ENCODE results near the gene BPIFB6.

BPIFB6 gene

GRCh38 chr20:33063271-33063670 lies 31.8 kb downstream of the BPIFB6 start:
- DNase-seq (ENCODE audit: low read depth): no peak
- H3K4me3 ChIP-seq (ENCODE audit: control insufficient read depth, low read depth, low read length): no peak overlapping the region
- TF ChIP-seq CTCF (IDR thresholded peaks at IDR 0.05; ENCODE audit: control insufficient read depth, insufficient read depth, low read depth, low read length, missing control alignments): no peak

GRCh38 chr20:33064572-33065287 lies 33.3 kb downstream of the BPIFB6 start:
- H3K4me3 ChIP-seq (ENCODE audit: control insufficient read depth, low read depth, low read length): no peak overlapping the region
- DNase-seq (ENCODE audit: low read depth): no peak
- TF ChIP-seq CTCF (IDR thresholded peaks at IDR 0.05; ENCODE audit: control insufficient read depth, insufficient read depth, low read depth, low read length, missing control alignments): no peak

GRCh38 chr20:33065785-33066184 lies 34.3 kb downstream of the BPIFB6 start:
- no peak for TF ChIP-seq CTCF (IDR thresholded peaks at IDR 0.05; ENCODE audit: control insufficient read depth, insufficient read depth, low read depth, low read length, missing control alignments)
- DNase-seq (ENCODE audit: low read depth): no peak
- H3K4me3 ChIP-seq (ENCODE audit: control insufficient read depth, low read depth, low read length): no peak overlapping the region

- no peak for DNase-seq (ENCODE audit: low read depth)
- H3K4me3 ChIP-seq (ENCODE audit: control insufficient read depth, low read depth, low read length): no peak overlapping the region
- TF ChIP-seq CTCF (IDR thresholded peaks at IDR 0.05; ENCODE audit: control insufficient read depth, insufficient read depth, low read depth, low read length, missing control alignments): no peak
Observed at GRCh38 chr20:33067806-33068205, 36.4 kb downstream of the BPIFB6 start.

GRCh38 chr20:33068251-33068939 lies 36.9 kb downstream of the BPIFB6 start:
- no peak for TF ChIP-seq CTCF (IDR thresholded peaks at IDR 0.05; ENCODE audit: control insufficient read depth, insufficient read depth, low read depth, low read length, missing control alignments)
- DNase-seq (ENCODE audit: low read depth): no peak
- no peak overlapping the region for H3K4me3 ChIP-seq (ENCODE audit: control insufficient read depth, low read depth, low read length)

GRCh38 chr20:33069673-33070072 lies 38.2 kb downstream of the BPIFB6 start:
- no peak for TF ChIP-seq CTCF (IDR thresholded peaks at IDR 0.05; ENCODE audit: control insufficient read depth, insufficient read depth, low read depth, low read length, missing control alignments)
- DNase-seq (ENCODE audit: low read depth): no peak

More at GRCh38 chr20:33069673-33070072, 38.2 kb downstream of the BPIFB6 start:
- H3K4me3 ChIP-seq (ENCODE audit: control insufficient read depth, low read depth, low read length): no peak overlapping the region

All from AG09309 (cell line).